Stimulated activated CD4-positive, alpha-beta T cell treated with anti-CD3 and anti-CD28 coated beads, TNF-alpha, amount 100 ng/mL, for 1 hour (primary cell): ENCODE data around the gene FGF12.

Source experiments
- DNase-seq, 3 donors: peaks; one replicate each; pipeline ENCODE4 v3.0.0-alpha.2; 2020; ENCODE audit warnings: low read depth in 3 of 3, low spot score in 1 of 3

Gene FGF12

DNA sequence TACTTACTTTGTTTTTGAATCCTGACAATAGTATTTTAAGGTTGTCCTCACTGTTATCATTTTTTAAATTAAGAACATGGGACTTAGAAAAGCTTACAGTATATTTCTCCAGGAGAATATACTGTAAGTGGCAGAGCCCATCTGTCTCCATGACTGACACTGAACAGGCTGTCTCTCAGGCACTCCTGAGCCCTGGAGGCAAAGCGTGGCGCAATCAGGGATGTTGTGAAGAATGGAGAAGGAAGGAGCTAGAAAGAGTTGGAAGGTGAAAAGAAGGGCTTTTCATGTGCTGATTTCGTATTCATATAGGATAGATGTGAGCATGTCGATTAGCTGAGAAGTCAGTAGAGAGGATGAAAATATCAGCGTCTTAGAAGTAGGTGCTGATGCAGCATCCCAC, 41.5 kb downstream of the FGF12 start:
- no peak for DNase-seq

DNA sequence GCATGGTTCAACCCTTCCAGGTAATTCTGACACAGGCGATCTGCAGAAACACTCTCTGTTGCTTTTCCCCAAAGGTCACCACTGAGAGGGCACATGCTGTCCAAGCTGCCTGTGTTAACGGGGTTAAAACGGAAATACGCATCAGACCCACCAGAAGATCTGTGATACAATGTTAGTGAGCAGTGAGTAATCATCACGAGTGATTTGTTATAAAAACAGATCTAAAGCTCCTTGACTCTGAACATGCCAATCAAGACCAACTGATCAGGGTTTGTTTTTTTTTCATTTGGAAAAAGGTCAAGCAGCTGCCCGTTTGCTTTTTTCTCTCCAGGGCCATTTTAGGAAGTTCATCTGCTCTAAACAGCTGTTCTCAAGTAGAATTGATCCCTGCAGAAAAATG, 43.2 kb downstream of the FGF12 start:
- DNase-seq: no peak

DNA sequence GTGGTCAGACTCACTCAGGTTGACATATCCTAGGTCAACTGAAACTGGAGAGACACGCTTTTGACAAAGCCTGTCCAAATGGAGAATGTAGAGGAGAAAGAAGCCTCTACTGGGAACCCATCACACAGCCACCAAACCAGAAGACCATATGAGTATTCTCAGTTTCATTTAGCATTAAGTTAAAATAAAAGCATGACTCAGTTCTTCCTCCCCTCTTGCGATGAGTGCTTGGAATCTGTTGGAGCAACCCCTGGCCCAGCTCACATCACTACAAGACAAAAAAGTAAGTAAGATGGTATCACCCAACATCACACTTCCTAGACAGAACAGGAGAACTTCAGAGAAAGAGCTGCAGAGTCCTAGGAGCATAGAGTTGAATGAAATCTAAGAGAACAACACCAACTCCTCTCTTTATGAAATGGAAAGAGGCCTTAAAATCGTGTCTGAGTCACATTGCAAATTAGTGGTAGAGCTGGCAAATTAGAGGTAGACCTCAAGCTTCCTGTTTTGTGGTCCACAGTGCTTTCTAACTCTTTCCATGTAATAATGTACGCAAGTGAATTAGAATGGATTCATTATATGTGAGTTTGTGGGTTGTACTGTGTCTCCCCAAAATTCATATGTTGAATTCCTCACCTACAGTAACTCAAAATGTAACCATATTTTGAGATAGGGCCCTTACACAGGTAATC, 51.2 kb downstream of the FGF12 start:
- no peak for DNase-seq

DNA sequence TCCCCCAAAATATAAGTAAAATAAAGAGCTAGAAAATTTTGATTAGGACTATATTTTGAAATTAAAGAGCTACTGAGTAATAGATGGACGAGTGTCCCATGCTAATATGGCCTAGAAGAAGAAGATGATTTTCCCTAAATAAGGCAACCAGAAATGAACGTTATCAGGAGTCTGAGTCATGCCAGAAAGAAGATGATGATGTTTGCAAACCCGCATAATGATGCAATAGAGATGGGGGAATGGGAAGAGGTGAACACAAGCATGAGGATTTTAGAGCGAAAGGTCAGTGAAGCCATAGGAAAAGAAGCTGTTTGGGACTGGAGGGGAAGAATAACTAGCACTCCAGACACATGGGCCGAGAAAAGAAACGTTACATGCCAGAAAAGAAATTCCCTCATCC, 71.7 kb downstream of the FGF12 start:
- DNase-seq: no peak

DNA sequence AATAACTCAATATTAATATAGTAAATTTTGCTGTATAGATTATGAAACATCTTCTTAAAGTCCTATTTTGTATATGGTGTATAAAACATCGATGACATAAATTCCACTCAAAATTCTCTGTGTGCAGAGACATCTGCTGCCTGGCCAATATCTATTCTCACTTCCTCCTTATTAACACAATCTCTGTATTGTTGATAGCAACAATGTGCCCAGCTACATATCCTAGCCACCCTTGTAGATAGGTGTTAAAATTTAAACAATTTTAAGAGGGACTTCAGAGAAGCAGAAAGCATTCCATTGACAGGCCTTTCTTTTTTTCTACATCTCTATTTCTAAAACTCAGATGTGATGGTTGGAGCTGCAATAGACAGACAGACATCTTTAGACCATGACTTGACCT, 72.3 kb downstream of the FGF12 start:
- DNase-seq: no peak

DNA sequence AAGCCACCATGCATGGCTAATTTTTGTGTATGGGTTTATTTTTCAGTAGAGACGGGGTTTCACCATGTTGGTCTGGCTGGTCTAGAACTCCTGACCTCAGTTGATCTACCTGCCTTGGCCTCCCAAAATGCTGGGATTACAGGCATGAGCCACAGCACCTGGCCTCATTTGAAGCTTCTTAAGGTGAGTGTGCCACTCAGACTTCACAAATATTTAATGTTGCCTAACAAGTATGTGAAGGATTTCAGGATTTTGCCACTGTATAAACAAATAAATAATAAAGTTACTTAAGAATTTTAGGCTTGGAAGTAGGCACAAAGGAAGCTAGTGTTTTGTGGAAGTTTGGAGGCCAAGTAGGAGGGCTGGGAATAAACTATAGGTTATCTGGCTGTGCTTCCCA, 73.5 kb downstream of the FGF12 start:
- no peak for DNase-seq

DNA sequence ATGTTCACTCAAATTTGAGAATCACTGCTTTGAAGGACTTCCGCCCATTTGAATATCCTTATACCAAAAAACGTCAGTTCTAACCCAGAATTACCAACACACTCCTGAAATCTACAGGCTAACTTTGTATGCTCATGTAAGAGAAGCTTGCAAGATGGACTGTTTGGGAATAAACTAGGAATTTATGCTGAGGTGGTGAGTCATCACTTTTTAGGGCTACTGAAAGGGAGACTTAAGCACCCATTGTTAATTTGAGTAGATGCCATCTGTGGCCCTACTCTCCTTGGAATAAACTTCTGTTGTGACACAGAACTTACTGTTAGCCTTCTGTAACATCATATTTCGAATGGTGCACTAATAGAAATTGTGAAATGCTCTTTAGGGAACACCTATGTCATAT, 74.6 kb downstream of the FGF12 start:
- DNase-seq: no peak

DNA sequence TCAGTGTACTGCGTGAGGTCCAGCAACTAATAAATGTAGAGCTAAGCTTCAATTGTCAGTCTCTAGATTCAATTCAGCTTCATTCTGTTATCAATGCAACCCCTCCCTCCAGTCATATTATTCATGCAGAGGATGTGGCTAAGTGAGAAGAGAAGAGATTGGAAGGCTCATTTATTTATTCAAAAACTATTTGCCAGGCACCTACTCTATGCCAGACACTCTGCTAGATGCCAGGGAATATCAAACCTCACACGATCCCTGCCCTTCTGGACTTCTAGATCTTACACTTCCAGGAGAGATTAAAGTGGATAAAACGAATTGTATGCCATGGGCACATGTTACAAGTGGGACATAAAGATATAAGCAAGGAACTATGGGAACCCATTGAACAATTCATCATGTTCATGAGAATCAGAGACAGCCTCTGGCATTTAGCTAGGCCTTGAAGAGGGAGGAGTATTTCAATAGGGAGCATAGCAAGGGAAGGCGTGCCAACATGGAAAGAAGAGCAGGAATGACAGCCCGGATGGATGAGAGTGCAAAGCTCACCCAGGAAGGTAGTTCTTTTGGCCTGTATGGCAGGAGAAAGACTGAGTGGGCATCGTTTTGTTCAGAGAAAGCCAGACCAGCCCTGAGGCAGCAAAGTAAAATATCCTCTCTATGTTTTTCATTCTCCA, 75.4 kb downstream of the FGF12 start:
- DNase-seq: no peak

DNA sequence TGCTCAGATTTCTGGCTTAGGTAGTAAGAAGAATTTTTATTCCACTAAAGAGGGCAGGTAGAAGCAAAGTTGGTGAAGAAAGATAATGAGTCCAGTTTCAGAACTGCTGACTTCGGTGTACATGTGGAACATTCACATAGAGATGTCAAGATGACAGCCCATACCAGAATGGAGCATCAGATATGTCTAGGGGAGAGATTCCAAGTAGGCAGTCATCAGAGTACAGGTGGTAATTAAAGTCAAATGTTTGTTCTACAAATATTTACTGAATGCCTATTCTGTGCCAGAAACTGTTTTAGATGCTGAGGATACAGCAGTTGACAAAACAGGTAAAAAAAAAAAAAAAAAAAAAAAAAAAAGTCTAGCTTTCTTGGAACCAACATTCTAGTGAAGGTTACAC, 81.9 kb downstream of the FGF12 start:
- no peak for DNase-seq

DNA sequence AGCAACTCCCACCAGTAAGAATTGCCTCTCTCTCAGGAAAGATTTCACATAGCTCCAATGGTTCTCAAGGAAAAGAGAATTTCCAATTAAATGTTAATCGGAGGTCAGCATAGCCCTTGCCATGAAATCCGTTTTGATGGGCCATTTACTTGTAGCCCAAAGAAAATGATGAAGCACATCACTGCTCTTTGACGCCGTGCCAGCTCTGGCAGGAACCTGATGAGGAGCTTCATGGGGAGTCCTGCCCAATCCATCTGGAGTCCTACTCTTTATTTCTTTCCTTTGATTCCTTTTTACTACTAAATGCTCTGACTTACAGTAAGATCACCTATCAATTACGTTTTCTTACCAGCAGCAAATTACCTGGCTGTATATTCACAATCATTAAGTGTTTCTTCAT, 84.7 kb downstream of the FGF12 start:
- no peak for DNase-seq

DNA sequence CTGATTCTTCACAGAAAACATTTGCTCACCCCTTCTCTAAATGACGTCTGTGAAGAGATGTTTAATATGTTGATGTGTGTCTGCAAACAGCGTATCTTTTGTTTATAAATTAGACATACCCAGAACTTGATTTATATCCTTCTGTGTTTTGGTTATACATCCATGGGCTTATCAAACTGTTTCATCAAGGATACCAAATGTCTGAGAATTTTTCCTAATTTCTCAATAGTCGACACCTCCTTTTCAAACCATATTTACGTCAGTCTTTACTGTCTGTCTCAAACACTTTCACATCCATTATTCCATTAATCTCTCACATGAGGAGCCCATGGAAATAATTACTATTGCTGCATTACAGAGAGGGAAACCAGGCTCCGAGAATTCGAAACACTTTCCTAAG, 85.4 kb downstream of the FGF12 start:
- no peak for DNase-seq

DNA sequence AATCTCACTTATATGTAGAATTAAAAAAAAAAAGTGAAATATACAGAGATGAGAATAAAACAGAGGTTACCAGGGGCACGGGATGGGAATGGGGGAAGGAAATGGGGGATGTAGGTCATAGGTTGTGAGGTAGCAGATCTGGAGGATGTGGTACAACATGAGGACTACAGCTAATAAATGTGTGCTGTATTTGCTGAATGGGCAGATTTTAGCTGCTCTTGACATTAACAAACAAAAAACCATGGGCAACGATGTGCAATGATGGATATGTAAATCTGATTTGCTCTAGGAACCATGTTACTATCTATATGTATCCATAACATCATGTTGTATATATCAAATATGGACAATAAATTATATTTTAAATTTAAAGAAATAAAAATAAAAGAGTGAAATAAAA, 87.4 kb downstream of the FGF12 start:
- DNase-seq: no peak

DNA sequence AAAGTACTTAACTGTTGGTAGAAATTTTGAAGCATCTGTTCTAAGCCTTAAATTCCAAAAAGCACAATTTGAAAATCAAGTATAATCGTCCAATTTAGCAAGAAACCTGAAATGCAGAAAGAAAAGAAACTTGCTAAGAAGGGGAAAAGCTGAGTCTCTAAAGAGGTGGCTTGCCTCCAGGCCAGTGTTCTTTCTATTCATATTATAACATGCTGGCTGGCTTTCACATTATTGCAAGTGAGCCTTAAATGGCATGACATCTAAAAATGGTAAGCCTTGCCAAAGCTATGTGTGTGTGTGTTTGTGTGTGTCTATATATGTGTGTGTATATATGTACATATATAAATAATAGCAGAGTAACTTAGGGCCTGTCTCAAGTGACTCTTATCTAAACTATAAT, 89.5 kb downstream of the FGF12 start:
- DNase-seq: no peak

DNA sequence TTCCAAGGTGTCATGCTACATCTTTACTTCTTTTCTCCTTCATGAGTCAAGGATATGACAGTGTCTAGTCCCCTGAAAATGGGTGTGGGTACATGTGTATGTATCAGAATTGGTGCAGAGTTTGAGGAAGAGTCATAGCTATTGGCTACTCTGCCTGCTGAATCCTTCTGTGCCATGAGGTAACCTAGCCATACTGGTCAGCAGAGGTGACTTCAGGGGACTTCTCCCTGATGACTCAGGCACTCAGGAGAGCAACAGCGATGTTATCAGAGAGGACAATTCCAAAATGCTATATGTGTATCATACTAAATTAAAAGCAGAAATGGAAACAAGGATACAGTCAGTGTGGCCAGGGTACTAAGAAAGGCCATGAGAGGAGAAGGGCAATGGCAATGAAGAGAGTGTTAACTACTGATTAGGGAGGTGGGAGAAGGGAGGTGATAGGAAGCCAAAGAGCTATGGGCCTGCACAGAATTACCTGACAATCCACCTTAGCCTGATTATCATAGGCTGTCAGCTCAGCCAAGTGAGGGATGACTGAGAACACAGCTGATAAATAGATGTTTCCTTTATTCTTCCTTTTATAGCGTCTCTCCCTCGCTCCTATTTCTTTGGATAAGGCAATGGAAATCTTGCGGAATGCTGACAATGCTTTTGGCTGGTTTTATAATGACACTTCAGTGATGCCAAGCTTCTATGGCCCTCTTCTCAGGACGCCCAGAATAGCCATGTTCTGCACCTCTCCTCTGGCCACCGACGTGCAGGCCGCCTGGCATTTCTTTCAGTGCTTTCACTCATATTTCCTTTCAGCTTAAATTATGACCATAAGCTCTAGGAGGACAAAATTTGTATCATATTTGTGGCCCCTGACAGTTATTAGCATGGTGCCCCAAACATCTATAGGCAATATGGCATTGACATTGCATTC, 90.6 kb downstream of the FGF12 start:
- DNase-seq: no peak

DNA sequence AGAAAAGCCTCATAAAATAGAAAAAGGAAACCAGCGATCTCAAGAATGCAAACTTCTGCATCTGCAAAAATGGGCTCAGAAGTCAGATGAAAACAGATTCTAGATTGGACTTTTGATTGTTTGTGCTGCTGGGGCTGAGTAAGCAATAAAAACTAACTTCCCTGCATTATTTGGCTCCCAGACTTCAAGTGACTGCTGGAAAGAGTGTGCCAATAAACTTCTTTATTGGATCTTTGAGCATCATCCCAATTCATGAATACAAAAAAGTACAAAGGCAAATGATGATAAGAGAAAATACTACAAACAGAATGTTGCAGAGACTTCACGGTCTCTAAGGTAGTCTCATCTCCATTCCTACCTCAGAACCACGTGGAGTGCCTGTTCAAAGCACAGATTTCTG, 97.9 kb downstream of the FGF12 start:
- no peak for DNase-seq

DNA sequence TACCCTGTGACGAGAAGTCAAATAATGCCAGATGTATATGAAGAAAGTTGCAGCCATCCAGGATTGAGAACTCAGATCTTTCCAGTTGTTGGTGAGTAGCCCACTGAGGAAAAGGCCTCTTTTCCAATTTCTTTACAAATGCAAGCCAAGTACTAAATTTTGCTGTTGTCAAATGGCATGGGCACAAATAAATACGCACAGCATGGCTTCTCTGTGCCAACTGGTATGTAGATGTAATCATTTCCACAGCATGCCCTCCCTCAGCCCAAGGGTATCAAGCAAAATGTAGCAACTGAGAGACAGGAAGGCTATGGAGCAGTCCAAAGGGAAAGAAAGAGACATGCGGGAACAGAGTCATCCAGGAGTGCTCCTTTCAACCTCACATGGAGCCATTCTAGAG, 105.4 kb downstream of the FGF12 start:
- DNase-seq: no peak

DNA sequence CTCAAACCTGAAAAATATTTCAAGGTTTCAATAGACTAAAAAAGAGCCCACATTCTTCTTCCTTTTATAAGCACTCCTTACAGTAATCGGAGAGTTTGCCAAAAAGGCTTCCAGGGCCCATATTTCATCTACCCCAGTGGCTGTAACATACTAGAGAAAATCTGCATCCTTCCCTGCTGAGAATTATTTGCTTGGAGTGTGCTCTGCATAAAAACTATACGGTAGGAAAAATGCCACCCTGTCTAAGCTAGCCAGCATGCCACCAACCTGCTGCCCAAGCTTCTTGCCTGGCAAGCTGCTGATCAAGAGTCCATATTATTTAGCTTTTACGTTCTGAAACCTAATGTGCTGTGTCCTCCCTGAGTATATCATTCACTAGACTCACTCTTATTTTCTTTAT, 107.1 kb downstream of the FGF12 start:
- DNase-seq: no peak

DNA sequence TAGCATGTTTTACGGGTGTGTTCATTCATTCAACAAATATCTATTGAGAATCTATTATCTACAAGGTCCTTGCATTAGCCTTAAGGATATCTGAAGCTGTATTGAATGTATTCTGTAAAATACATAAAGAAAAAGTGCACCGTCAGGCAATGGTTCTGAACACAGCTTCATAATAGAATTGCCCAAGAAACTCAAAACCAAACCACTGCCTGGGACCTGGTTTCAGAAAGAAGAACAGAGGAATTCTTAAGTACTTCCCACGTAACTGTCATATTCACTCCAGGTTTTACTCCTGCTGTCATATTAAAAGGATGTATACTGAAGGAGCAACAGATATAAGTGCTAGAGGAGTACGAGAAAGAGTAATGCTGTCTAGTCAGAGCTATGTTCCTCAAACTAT, 115.9 kb downstream of the FGF12 start:
- no peak for DNase-seq

DNA sequence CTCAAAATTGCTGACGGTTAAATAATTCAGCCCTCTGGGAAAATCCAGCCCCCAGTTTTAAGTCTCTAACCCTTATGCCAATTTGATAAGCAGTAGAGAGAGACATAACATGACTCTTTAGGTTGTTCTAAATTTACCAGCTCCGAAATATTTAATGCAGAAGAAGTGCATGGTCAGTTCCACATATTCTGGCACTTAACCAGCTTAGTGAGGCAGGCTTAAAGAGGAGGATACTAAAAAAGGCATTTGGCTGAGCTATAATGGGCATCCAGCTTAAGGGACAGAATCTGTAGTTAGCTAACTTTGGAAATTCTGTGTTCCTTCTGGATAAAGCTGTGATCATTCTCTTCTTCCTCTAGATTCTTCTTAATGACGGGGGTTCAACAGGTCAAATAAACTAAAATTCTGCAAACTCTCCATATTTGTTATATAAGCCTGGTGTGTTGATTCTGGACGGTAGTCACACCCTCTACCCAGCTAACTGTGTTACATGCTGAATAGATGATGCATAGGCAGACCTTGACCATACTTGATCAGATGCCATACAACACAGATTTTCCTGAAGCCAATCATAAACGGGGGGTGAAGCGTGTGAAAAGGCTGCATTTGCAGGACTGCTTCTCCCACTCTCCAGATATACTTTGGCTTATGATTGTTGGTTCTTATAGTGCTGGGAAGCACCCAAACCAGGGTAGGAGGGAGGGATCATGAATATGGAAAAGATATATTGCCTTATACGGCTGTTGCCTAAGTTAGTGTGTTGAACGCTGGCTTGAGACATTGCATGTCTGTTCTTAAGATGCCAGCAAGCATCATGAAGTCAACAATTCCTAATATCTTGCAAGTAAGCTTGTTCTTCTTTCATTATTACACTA, 118.4 kb downstream of the FGF12 start:
- DNase-seq: no peak

DNA sequence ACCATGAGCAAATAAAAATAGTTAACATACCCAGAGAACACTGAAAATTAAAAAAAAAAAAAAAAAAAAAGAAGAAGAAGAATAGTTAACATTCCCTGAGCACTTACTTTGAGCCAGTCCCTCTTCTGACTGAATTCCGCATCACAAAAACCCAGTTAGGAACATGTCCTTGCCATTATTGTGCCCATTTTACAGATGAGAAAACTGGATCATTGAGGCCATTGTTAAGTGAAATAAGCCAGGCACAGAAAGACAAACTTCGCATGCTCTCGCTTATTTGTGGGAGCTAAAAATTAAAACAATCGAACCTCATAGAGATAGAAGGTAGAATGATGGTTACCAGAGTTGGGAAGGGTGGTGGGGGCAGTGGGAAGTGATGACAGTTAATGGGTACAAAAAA, 119.5 kb downstream of the FGF12 start:
- no peak for DNase-seq

DNA sequence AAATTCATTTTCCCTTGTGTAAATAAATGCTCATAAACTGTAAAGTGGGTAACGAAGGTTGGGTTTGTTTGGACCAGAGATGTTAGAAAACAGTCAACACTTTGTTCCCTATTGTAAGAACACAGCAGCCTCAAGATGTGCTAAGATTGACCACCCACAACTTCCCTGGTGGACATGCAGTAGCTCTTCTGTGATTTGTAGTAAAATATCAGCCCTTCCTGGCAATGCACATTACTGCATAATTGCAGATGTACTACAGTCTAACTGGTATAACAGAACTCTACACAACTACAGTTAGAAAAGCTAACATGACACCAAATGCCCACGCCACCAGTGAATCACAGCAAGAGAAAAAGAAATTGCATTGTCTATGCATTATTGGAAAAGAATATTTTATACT, 129.4 kb downstream of the FGF12 start:
- DNase-seq: no peak
